ENCODE measurements around the gene TSN. TPM values are rescaled to one million over a fixed set of nuclear protein-coding genes. Genes with fewer than 3 reads are reported as not detected.
"Not testable (repeated sequence)": the region's sequence is repeated elsewhere in the genome, so short reads cannot be mapped to it uniquely, and the experiment has no call there.

The TSN gene
- total RNA-seq, 1 donor from 2014 or later = 38.7 TPM

DNA sequence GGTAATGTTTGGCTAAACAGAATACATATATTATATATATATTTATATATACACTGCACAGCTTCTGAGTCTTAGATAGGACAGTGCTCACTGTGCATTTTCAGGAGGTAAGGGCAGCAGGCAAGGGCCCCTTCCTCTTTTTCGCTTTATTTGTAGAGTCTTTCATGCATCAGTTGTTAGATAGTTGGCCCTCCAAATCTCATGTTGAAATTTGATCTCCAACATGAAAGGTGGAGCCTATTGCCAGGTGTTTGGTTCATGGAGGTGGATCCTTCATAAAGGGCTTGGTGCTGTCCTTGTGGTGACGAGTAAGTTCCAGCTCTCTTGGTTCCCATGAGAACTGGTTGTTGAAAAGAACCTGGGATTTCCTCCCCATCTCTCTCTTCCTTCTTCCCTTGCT is 48.1 kb downstream of the TSN start:
- no peak for ATAC-seq

DNA sequence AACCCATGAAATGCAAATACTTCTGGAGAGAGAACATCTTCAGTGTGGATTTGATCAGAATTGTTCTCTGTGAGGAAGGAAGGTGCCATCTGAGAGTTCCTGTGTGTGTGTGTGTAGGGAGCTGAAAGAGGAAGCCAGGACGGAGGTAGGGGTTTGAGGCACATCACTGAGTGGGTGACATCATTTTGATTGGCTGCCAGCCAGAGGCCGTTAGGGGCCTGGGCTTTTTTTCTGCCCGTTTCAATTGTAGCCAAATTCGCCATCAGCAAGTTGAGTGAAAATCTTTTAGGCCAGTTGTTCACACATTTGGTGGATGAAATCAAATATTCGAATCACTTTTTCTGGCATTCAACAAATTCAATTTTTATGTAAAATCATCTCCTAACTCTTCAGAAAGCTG is 48.9 kb downstream of the TSN start:
- ATAC-seq = no peak

DNA sequence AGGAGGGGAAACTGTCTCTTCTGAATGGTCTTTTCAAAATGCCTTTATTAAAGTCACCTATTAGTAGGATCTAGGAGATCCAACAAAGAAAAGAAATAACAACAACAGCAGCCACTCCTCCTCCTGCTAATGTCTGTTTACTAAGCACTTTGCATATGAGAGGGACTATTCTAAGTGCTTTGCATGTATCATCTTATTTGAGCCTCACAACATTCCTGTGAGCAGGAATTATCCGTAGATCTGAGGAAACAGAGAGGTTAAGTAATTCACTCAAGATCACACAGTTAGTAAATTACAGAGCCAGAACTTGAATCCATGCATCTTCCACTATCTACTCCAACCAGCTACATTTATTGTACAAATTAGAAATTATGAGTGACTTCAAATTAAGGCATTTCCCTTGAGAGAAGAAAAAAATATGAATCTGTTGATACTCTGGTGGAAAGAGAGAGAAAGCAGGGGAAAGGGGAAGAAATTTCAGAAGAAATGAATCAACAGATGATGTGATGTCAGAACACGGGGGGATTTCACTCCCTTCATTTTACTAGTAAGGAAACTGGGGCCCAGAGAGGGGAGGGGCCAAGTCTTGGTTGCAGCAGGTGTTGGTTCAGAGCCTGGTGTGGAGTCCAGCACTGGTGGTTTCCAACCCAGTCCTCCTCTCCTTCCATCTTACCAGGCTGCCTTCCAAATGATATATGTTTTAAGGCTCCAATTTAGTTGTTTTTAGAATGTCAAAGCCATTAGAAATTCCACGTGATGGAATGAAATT is 49.7 kb downstream of the TSN start:
- ATAC-seq = no peak

DNA sequence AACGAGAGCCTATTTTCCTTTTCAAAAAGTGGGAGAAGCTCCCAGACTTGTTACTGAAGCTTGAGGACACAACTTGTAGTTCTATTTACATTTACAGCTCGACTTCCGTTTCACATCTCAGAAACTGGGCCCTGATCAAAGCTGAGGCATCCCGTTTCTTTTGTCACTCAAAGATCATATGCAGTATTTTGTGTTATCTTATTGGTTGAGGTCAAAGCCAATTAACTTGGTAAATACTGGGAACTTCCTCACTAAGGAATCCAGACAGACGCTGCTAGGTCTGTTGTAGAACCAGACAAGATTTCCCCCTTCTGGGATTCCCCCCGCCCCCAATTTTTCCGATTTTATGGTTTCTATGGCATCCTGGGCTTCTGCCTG is 50.3 kb downstream of the TSN start:
- ATAC-seq = no peak

DNA sequence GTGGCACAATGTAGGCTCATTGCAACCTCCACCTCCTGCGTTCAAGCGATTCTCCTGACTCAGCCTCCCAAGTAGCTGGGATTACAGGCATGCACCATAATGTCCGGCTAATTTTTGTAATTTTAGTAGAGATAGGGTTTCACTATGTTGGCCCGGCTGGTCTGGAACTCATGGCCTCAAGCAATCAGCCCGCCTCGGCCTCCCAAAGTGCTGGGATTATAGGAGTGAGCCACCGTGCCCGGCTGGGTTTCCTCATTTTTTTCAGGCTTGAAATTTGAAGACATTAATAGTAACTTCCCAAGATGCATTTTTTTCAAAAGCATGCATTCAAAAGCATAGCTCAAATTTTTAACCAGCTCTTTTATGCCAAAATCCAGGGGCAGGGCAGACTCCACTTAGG is 52.3 kb downstream of the TSN start:
- ATAC-seq = not testable (repeated sequence)

DNA sequence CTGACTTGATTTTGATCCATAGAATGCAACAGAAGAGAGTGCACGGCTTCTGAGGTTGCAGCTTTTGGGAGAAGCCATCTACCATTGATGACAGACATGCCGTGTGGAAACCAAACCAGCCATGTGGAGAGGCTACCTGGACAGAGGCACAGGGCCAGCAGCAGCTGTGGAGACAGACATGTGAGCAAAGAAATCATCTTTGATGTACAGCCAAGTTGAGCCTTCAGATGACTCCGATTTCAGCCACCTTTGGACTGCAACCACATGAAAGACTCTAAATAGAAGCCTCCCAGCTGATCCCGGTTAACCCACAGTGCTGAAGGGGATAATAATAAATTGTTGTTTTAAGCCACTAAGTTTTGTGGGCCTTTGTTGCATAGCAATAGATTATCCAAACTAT is 54.2 kb downstream of the TSN start:
- no peak for ATAC-seq

DNA sequence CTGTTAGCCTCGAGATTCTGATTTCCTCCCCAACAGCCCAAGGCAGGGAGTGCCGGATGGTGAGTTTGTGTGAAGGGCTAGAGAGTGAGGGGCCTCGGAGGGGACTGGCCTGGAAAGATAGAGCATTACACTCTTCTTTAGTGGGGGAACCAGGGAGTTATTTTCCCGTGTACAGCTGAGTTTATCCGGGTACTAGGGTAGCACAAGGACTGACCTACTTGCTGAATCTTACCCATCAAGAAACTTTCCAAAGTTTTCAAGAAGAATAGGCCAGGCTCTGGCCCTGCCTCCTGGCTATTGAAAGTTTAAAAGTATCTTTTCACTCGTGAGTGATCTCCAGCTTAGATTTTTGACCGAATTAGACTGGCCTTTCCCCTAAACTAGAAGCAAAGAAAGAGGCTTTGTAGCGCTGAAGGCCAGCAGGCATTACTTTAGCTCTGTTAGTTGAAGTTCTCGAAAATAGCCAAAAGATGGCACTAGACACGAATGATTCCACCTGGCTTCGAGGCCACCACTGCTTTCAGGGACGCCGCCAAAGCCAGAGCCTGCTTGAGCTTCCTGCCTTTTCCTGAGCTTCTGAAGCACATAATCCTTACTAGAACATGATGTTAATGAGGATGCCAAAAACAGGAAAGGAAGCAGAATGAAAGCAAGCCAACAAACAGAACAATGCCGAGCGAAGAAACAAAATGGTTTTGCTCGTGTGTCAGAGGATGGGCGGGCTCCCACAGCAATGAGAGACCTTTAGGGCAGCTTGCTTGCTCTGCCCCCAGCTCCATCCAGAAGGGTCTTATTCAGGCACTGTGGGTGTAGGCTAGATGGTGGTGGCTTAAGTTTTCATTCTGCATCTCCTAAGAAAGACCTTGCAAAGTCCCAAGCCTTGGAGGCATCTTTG is 55.8 kb downstream of the TSN start:
- peak; percentile 49 for ATAC-seq

DNA sequence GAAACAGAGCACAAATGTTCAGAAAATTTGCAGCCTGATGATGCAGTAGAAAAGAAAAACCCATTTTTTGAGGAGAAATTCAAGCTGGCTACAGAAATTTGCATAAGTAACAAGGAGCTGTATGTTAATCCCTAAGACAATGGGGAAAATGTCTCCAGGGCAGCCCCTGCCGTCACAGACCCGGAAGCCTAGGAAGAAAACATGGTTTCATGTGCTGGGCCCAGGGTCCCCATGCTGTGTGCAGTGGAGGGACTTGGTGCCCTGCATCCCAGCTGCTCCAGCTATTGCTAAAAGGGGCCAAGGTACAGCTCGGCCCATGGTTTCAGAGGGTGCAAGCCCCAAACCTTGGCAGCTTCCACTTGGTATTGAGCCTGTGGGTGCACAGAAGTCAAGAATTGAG is 57.6 kb downstream of the TSN start:
- ATAC-seq = not testable (repeated sequence)

DNA sequence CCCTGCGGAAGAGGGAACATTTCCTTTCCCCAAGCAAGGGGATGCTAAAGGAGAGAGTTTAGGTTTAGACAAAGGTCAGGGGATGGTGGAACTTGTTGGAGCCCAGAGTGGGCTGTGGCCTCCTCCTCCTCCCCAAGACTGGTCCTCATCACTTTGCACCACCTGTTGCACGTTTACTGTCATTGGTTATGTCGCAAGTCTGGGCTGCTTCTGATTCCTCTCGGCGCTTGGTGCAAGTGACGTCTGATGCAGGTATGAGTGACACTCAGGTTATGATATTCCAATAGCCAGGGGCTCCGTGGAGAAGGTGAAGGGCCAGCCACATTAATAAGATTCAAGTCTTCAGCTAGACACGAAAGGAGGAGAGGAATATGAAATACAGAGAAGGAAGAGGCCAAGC is 59.8 kb downstream of the TSN start:
- no peak for ATAC-seq

DNA sequence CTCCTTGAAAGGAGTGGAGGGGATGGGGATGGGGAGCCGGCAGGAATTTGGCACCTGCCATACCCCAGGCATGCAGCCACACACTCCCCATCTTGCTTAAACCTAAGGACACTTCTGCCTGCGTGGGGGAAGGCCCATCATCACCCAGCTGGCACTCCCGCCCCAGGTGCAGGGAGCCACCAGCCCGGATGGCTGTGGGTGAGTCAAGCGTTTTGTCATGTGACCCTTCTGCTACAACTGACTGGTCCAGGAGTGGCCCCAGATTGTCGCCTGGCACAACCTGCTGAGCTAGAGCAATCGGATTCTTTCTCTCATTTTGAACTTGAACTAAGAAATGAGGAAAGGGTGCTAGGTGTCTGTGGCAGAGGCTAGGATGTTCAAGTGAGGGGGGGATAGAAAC is 61.3 kb downstream of the TSN start:
- ATAC-seq = no peak

DNA sequence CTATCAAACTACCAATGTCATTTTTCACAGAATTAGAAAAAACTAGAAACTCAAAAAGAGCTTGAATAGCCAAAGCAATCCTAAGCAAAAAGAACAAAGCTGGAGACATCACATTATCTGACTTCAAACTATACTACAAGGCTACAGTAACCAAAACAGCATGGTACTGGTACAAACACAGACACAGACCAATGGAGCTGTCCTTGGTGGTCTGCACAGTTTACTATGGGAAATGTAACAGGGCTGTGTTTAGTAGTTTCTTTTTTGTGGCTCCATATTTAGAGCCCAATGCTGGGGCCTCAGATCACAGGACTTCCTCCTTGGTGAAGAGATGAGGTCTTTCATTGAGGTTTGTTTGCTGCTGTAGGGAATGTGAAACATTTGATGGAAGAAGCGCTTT is 61.9 kb downstream of the TSN start:
- ATAC-seq = not testable (repeated sequence)

Other genes starting within 250 kb of the TSN start
- not detected for gene RNU4ATAC, start 224.8 kb upstream of the TSN start, total RNA-seq
- 31.0 TPM for gene CLASP1, start 106.2 kb upstream of the TSN start, total RNA-seq
- gene NIFK, start 18.8 kb upstream of the TSN start, total RNA-seq = 54.8 TPM

Data from esophagus mucosa (tissue), 1 donor.